Renal cortical epithelial cell (primary cell): Measurements from ENCODE around the gene WDR20. TPM values are rescaled to one million over a fixed set of nuclear protein-coding genes. Genes with fewer than 3 reads are reported as not detected.
"Not testable (repeated sequence)": the region's sequence is repeated elsewhere in the genome, so short reads cannot be mapped to it uniquely, and the experiment has no call there.

Experiments
- DNase-seq: peaks from one replicate; pipeline ENCODE4 v3.0.0-alpha.2; 2011; ENCODE audit warnings: low read depth
- total RNA-seq: library from RNA; depleted of rRNA; stranded (reverse); fragments of >200 nt; gene quantifications from 2 replicates; pipeline ENCODE4 v1.2.3, GENCODE V29; 2014

WDR20 gene
- total RNA-seq, 1 donor from 2014 or later = 25.3 TPM

- DNase-seq = no peak
These were observed 31.7 kb downstream of the WDR20 start for GRCh38 chr14:102171173-102172020.

GRCh38 chr14:102172021-102172272 is 32.2 kb downstream of the WDR20 start:
- not testable (repeated sequence) for DNase-seq

- DNase-seq = not testable (repeated sequence)
These were observed 33.0 kb downstream of the WDR20 start for GRCh38 chr14:102172721-102173120.

- DNase-seq = no peak
These were observed 37.5 kb downstream of the WDR20 start for GRCh38 chr14:102177161-102177560.

- no peak for DNase-seq
These were observed 39.1 kb downstream of the WDR20 start for GRCh38 chr14:102178806-102179205.

GRCh38 chr14:102180248-102180998 is 40.7 kb downstream of the WDR20 start:
- DNase-seq = no peak

- DNase-seq = no peak
These were observed 41.5 kb downstream of the WDR20 start for GRCh38 chr14:102181187-102181586.

- peak; percentile 47 for DNase-seq
These were observed 42.5 kb downstream of the WDR20 start for GRCh38 chr14:102182190-102182589.

GRCh38 chr14:102182936-102183619 is 43.4 kb downstream of the WDR20 start:
- DNase-seq = no peak

GRCh38 chr14:102183886-102184285 is 44.2 kb downstream of the WDR20 start:
- DNase-seq = no peak

GRCh38 chr14:102184316-102185035 is 44.8 kb downstream of the WDR20 start:
- no peak for DNase-seq

- DNase-seq = peak; percentile 47
These were observed 45.7 kb downstream of the WDR20 start for GRCh38 chr14:102185360-102185759.

- DNase-seq = peak; percentile 89
These were observed 47.3 kb downstream of the WDR20 start for GRCh38 chr14:102187044-102187443.

- no peak for DNase-seq
These were observed 47.9 kb downstream of the WDR20 start for GRCh38 chr14:102187568-102188001.

GRCh38 chr14:102188187-102188586 is 48.5 kb downstream of the WDR20 start:
- DNase-seq = no peak

GRCh38 chr14:102189874-102190273 is 50.2 kb downstream of the WDR20 start:
- DNase-seq = no peak

- DNase-seq = no peak
These were observed 53.3 kb downstream of the WDR20 start for GRCh38 chr14:102192840-102193502.

- no peak for DNase-seq
These were observed 55.2 kb downstream of the WDR20 start for GRCh38 chr14:102194856-102195255.

- DNase-seq = no peak
These were observed 55.7 kb downstream of the WDR20 start for GRCh38 chr14:102195446-102195845.

GRCh38 chr14:102196039-102196901 is 56.6 kb downstream of the WDR20 start:
- no peak for DNase-seq

GRCh38 chr14:102196902-102197230 is 57.2 kb downstream of the WDR20 start:
- DNase-seq = no peak
